Measurements from ENCODE around the gene SEPTIN5. TPM values are rescaled to one million over a fixed set of nuclear protein-coding genes. Genes with fewer than 3 reads are reported as not detected.

Gene SEPTIN5
- polyA plus RNA-seq, 1 of the 3 experiments (the other 2 are of a cell fraction) = 14.0 TPM

DNA sequence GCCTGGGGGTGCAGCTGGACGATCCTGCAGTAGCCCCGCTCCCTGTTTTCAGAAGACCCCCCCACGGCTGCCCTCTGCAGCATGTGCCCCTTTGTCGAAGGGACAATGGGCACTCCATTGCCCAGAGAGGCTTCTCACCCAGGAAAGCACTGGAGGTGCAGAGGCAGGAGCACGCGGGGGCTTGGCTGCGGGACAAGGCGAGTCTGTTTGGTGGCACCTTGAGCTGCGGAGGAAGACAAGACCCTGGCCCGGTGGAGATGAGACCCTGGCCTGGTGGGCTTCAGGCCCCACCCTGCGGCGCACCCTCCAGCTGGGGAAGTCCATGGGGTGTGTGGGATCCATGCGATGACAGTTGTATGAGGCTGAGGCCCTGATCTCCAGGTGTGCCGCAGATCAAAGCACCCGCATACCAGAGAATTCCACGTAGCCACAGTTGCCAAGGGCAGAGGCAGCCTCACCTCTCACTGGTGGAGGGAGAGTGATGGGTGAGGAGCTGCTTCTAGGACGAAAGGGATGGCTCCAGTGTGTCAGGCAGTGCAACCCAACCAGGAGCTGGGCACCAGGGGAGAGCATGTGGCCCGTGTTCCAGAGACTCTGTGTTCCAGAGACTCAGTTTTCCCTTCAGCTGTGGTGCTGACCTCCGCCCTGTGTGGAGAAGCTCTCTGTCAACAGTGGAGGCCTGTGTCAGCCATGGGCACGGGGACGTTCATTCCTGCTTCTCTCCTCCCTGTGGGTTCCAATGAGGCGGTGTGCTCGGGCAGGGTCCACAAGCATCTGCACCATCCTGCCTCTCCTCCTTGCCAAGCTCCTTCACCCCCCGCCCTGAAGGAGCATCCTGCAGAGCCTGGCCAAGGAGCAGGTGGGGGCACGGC is 56.3 kb downstream of the SEPTIN5 start:
- 78% methylated on average over 15 of the region's 25 CpGs for WGBS (ENCODE audit: low lambda C conversion rate)
- H3K9me2 ChIP-seq = no peaks in the 10 kb centered on the region
- ChIA-PET POLR2A (no interaction called here), CTCF (interaction anchor here (0.8 to 4.0 kb wide), 6 partner anchors 9 to 140 kb away, joined by 4 to 21 read pairs (median 5); no protein-coding TSS in a partner anchor)
- no peak overlapping the region for H3K4me2 ChIP-seq
- no peak overlapping the region for H2AFZ ChIP-seq (ENCODE audit: low read depth)
- no peaks in the 10 kb centered on the region; a peak in 1 of 4 replicates for H3K4me1 ChIP-seq (ENCODE audit: control insufficient read depth in 1 of 2, insufficient read depth in 2 of 2, low read depth in 1 of 2, low read length in 1 of 2)
- DNase-seq = no peak
- TF ChIP-seq SMC3 (IDR thresholded peaks at IDR 0.05; ENCODE audit: low read depth, low read length) = no peak
- TF ChIP-seq MXI1 (IDR thresholded peaks at IDR 0.05; ENCODE audit: low read depth, low read length) = no peak
- no peak for TF ChIP-seq FOXJ3 (CRISPR knock-in tag; IDR thresholded peaks at IDR 0.05)
- TF ChIP-seq FOSL2 (IDR thresholded peaks at IDR 0.05; ENCODE audit: borderline replicate concordance, low read depth) = no peak
- TF ChIP-seq, protein P1, sequence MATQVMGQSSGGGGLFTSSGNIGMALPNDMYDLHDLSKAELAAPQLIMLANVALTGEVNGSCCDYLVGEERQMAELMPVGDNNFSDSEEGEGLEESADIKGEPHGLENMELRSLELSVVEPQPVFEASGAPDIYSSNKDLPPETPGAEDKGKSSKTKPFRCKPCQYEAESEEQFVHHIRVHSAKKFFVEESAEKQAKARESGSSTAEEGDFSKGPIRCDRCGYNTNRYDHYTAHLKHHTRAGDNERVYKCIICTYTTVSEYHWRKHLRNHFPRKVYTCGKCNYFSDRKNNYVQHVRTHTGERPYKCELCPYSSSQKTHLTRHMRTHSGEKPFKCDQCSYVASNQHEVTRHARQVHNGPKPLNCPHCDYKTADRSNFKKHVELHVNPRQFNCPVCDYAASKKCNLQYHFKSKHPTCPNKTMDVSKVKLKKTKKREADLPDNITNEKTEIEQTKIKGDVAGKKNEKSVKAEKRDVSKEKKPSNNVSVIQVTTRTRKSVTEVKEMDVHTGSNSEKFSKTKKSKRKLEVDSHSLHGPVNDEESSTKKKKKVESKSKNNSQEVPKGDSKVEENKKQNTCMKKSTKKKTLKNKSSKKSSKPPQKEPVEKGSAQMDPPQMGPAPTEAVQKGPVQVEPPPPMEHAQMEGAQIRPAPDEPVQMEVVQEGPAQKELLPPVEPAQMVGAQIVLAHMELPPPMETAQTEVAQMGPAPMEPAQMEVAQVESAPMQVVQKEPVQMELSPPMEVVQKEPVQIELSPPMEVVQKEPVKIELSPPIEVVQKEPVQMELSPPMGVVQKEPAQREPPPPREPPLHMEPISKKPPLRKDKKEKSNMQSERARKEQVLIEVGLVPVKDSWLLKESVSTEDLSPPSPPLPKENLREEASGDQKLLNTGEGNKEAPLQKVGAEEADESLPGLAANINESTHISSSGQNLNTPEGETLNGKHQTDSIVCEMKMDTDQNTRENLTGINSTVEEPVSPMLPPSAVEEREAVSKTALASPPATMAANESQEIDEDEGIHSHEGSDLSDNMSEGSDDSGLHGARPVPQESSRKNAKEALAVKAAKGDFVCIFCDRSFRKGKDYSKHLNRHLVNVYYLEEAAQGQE (IDR thresholded peaks at IDR 0.05; ENCODE audit: low read depth, low read length) = no peak
- TF ChIP-seq JUND (IDR thresholded peaks at IDR 0.05) = no peak
- TF ChIP-seq, protein P2, sequence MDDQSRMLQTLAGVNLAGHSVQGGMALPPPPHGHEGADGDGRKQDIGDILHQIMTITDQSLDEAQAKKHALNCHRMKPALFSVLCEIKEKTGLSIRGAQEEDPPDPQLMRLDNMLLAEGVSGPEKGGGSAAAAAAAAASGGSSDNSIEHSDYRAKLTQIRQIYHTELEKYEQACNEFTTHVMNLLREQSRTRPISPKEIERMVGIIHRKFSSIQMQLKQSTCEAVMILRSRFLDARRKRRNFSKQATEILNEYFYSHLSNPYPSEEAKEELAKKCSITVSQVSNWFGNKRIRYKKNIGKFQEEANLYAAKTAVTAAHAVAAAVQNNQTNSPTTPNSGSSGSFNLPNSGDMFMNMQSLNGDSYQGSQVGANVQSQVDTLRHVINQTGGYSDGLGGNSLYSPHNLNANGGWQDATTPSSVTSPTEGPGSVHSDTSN (IDR thresholded peaks at IDR 0.05) = no peak
- TF ChIP-seq NRF1 (IDR thresholded peaks at IDR 0.05; ENCODE audit: low read depth, low read length) = no peak
- no peak for TF ChIP-seq TAF1 (IDR thresholded peaks at IDR 0.05; ENCODE audit: borderline replicate concordance, low read depth, low read length)
- no peak for TF ChIP-seq SIN3A (IDR thresholded peaks at IDR 0.05; ENCODE audit: borderline replicate concordance, low read depth, low read length)
- TF ChIP-seq POLR2AphosphoS5 (IDR thresholded peaks at IDR 0.05; ENCODE audit: low read depth, low read length) = no peak
- H4K20me1 ChIP-seq (ENCODE audit: insufficient read depth) = no peaks in the 10 kb centered on the region
- no peaks in the 10 kb centered on the region for H3K36me3 ChIP-seq (replicated peaks in 1 of 2; ENCODE audit: control insufficient read depth in 1 of 2, insufficient read depth in 2 of 2, low read length in 1 of 2)
- no peaks in the 10 kb centered on the region for H3K79me2 ChIP-seq (ENCODE audit: insufficient read depth)
- no peak overlapping the region for H3K9ac ChIP-seq
- no peak overlapping the region for H3K27ac ChIP-seq (ENCODE audit: low read depth in 2 of 2, low read length in 1 of 2)
- H3K27me3 ChIP-seq (ENCODE audit: insufficient read depth) = peaks cover 28% of the 10 kb centered on the region
- H3F3A ChIP-seq (replicated peaks; ENCODE audit: insufficient read depth) = no peaks in the 10 kb centered on the region
- no peak overlapping the region for H3K4me3 ChIP-seq (ENCODE audit: low read depth in 2 of 2, low read length in 1 of 2)
- H3K9me3 ChIP-seq = no peaks in the 10 kb centered on the region

DNA sequence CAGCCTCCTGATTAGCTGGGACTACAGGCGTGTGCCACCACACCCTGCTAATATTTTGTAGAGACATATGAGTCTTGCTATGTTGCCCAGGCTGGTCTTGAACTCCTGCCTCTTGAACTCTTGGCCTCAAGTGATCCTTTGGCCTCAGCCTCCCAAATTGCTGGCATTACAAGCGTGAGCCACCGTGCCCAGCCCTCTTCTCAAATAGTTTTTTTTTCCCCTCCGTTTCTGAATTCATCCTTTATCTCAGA is 58.0 kb downstream of the SEPTIN5 start:
- Histone ChIP-seq H2AFZ (ENCODE audit: low read depth) (no peak overlapping the region), H3F3A (replicated peaks; ENCODE audit: insufficient read depth) (no peaks in the 10 kb centered on the region), H3K9me2 (no peaks in the 10 kb centered on the region), H4K20me1 (ENCODE audit: insufficient read depth) (no peaks in the 10 kb centered on the region), H3K4me3 (ENCODE audit: low read depth in 2 of 2, low read length in 1 of 2) (no peak overlapping the region), H3K36me3 (replicated peaks in 1 of 2; ENCODE audit: control insufficient read depth in 1 of 2, insufficient read depth in 2 of 2, low read length in 1 of 2) (no peaks in the 10 kb centered on the region), H3K27ac (ENCODE audit: low read depth in 2 of 2, low read length in 1 of 2) (no peak overlapping the region), H3K4me1 (ENCODE audit: control insufficient read depth in 1 of 2, insufficient read depth in 2 of 2, low read depth in 1 of 2, low read length in 1 of 2) (no peaks in the 10 kb centered on the region; a peak in 1 of 4 replicates), H3K27me3 (ENCODE audit: insufficient read depth) (peaks cover 18% of the 10 kb centered on the region), H3K9me3 (no peaks in the 10 kb centered on the region), H3K79me2 (ENCODE audit: insufficient read depth) (no peaks in the 10 kb centered on the region), H3K9ac (no peak overlapping the region), H3K4me2 (no peak overlapping the region)
- DNase-seq = no peak
- TF ChIP-seq SMC3 (IDR thresholded peaks at IDR 0.05; ENCODE audit: low read depth, low read length) = no peak
- TF ChIP-seq RXRA (IDR thresholded peaks at IDR 0.05; ENCODE audit: borderline replicate concordance, low read depth) = no peak
- TF ChIP-seq EP300 (IDR thresholded peaks at IDR 0.05; ENCODE audit: borderline replicate concordance in 1 of 2, low read depth in 1 of 2, low read length in 1 of 2) = no peak
- TF ChIP-seq EZH2phosphoT487 (IDR thresholded peaks at IDR 0.05; ENCODE audit: borderline replicate concordance, low read depth) = no peak
- no peak for TF ChIP-seq POLR2AphosphoS5 (IDR thresholded peaks at IDR 0.05; ENCODE audit: low read depth, low read length)
- TF ChIP-seq FOXM1 (IDR thresholded peaks at IDR 0.05; ENCODE audit: low read depth) = no peak
- 62% methylated on average over 4 of the region's 4 CpGs for WGBS (ENCODE audit: low lambda C conversion rate)
- CTCF ChIA-PET = interaction anchor here (0.8 to 4.0 kb wide), 2 partner anchors 42 to 104 kb away, joined by 3 to 21 read pairs; no protein-coding TSS in a partner anchor
- POLR2A ChIA-PET = no interaction called here
